HEK293T (cell line): ENCODE results near the gene ACOT7.
A peak's percentile ranks its signal among the peaks of the same experiment; 100 is the strongest.

ENCODE experiments used
- CTCF ChIA-PET: fragments of 350-600 bp; formaldehyde crosslinking; extraction: SDS; loops from one replicate; lab custom pipeline; 2021; ENCODE audit warnings: antibody characterized with exemption, inconsistent platforms; lab: Yijun Ruan, JAX
- POLR2A ChIA-PET: fragments of 350-600 bp; formaldehyde crosslinking; extraction: SDS; loops from one replicate; lab custom pipeline; 2020; ENCODE audit warnings: antibody characterized with exemption, inconsistent platforms; lab: Yijun Ruan, JAX
- DNase-seq: peaks from one replicate; pipeline ENCODE4 v3.0.0; 2012; ENCODE audit warnings: mixed read lengths; ENCODE audit errors: extremely low spot score
- ARNT ChIP-seq: fragments of 450-650 bp; IDR thresholded peaks from 2 replicates; pipeline ENCODE4 v1.6.1; 2017; ENCODE audit warnings: mild to moderate bottlenecking
- BHLHE40 ChIP-seq: fragments of 450-650 bp; IDR thresholded peaks from 2 replicates; pipeline ENCODE4 v1.6.1; 2016; ENCODE audit warnings: mild to moderate bottlenecking, moderate library complexity, borderline replicate concordance
- CTBP1 ChIP-seq: fragments of 450-650 bp; IDR thresholded peaks from 2 replicates; pipeline ENCODE4 v1.6.1; 2016; ENCODE audit warnings: borderline replicate concordance
- ELF4 ChIP-seq: fragments of 450-650 bp; IDR thresholded peaks from 2 replicates; pipeline ENCODE4 v1.6.1; 2017; ENCODE audit warnings: antibody characterized with exemption
- FOXA1 ChIP-seq: fragments of 450-650 bp; IDR thresholded peaks from 2 replicates; pipeline ENCODE4 v1.6.1; 2016; ENCODE audit warnings: mild to moderate bottlenecking
- FOXK2 ChIP-seq: fragments of 450-650 bp; IDR thresholded peaks from 2 replicates; pipeline ENCODE4 v1.6.1; 2016; ENCODE audit warnings: mild to moderate bottlenecking
- FOXM1 ChIP-seq: fragments of 450-650 bp; IDR thresholded peaks from 2 replicates; pipeline ENCODE4 v1.6.1; 2017; ENCODE audit warnings: mild to moderate bottlenecking, borderline replicate concordance
- HDGF ChIP-seq: fragments of 450-650 bp; IDR thresholded peaks from 2 replicates; pipeline ENCODE4 v1.6.1; 2017; ENCODE audit warnings: antibody characterized with exemption, borderline replicate concordance
- L3MBTL2 ChIP-seq: fragments of 450-650 bp; conservative IDR thresholded peaks from 2 replicates; pipeline ENCODE4 v1.6.1; 2016; ENCODE audit warnings: mild to moderate bottlenecking
- LEF1 ChIP-seq: fragments of 450-650 bp; IDR thresholded peaks from 2 replicates; pipeline ENCODE4 v1.6.1; 2017; ENCODE audit warnings: mild to moderate bottlenecking, borderline replicate concordance
- NFRKB ChIP-seq: fragments of 450-650 bp; IDR thresholded peaks from 2 replicates; pipeline ENCODE4 v1.6.1; 2016; ENCODE audit warnings: mild to moderate bottlenecking, moderate library complexity
- SP1 ChIP-seq: fragments of 450-650 bp; IDR thresholded peaks from 2 replicates; pipeline ENCODE4 v1.6.1; 2017
- SUZ12 ChIP-seq: fragments of 450-650 bp; IDR thresholded peaks from 2 replicates; pipeline ENCODE4 v1.6.1; 2016; ENCODE audit warnings: mild to moderate bottlenecking
- TARDBP ChIP-seq: fragments of 450-650 bp; IDR thresholded peaks from 2 replicates; pipeline ENCODE4 v1.6.1; 2016
- ZNF384 ChIP-seq: fragments of 450-650 bp; IDR thresholded peaks from 2 replicates; pipeline ENCODE4 v1.6.1; 2016
- TF ChIP-seq, protein P1 (sequence below): fragments of 450-650 bp; IDR thresholded peaks from 2 replicates; pipeline ENCODE4 v1.6.1; 2016

The ACOT7 gene

GRCh38 chr1:6414443-6414844 lies 20.9 kb upstream of the ACOT7 start:
- POLR2A ChIA-PET = interaction anchor here (1.4 kb wide), 1 partner anchor 21 kb away, joined by 5 read pairs; the partner anchor contains the start of gene ACOT7
- peak; percentile 43; the same call in 1 of the 2 replicates for TF ChIP-seq L3MBTL2
- no peak for TF ChIP-seq ZNF384
- DNase-seq = peak; percentile 65
- CTCF ChIA-PET = interaction anchor here (0.6 to 3.6 kb wide), 13 partner anchors 8 to 169 kb away, joined by 3 to 37 read pairs (median 4); no protein-coding TSS in a partner anchor

DNA sequence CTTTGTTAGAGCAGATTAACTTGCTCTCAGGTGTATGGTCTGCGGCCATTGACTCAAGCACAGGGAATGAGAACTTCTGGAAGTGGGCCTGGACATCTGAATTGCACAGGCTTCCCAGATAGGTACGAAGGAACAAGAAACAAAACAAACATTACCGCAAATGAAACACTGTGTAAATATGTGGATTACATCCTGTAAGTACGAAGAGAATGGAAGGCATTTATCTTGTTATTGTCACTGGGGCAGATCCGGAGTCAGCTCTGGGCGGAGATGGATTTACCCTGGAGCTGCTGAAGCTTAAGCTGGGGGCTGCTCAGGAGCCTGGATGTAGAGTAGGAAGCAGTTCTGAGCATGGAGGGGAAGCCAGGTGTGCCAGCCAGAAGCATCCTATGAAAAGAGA lies 19.3 kb upstream of the ACOT7 start:
- TF ChIP-seq SP1 (no peak), BHLHE40 (no peak), NFRKB (no peak), FOXK2 (no peak), ELF4 (no peak), TARDBP (no peak), CTBP1 (no peak), L3MBTL2 (no peak), HDGF (no peak), FOXA1 (no peak), SUZ12 (no peak), FOXM1 (no peak), LEF1 (no peak)
- TF ChIP-seq, protein P1, sequence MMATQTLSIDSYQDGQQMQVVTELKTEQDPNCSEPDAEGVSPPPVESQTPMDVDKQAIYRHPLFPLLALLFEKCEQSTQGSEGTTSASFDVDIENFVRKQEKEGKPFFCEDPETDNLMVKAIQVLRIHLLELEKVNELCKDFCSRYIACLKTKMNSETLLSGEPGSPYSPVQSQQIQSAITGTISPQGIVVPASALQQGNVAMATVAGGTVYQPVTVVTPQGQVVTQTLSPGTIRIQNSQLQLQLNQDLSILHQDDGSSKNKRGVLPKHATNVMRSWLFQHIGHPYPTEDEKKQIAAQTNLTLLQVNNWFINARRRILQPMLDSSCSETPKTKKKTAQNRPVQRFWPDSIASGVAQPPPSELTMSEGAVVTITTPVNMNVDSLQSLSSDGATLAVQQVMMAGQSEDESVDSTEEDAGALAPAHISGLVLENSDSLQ = no peak
- CTCF ChIA-PET = interaction anchor here (0.7 to 3.6 kb wide), 3 partner anchors 10 to 387 kb away, joined by 6 to 37 read pairs (median 7); no protein-coding TSS in a partner anchor
- POLR2A ChIA-PET = no interaction called here
- DNase-seq = no peak

GRCh38 chr1:6410248-6410893 lies 16.8 kb upstream of the ACOT7 start:
- CTCF ChIA-PET = interaction anchor here (1.2 kb wide), 1 partner anchor 163 kb away, joined by 3 read pairs; no protein-coding TSS in a partner anchor
- no peak for TF ChIP-seq ARNT
- TF ChIP-seq BHLHE40 = no peak
- DNase-seq = no peak
- POLR2A ChIA-PET = no interaction called here

- ChIA-PET CTCF (interaction anchor here (0.7 to 1.2 kb wide), 3 partner anchors 41 to 163 kb away, joined by 3 to 6 read pairs (median 3); no protein-coding TSS in a partner anchor), POLR2A (no interaction called here)
- TF ChIP-seq ZNF384 (0 out of 2 replicates have a peak, but pooled peaks have one; percentile 14), L3MBTL2 (no peak)
- DNase-seq = no peak
These were observed 16.2 kb upstream of the ACOT7 start for GRCh38 chr1:6409733-6410132.

GRCh38 chr1:6409053-6409452 lies 15.5 kb upstream of the ACOT7 start:
- ChIA-PET CTCF (interaction anchor here (0.9 to 1.2 kb wide), 2 partner anchors 61 to 162 kb away, joined by 3 read pairs; no protein-coding TSS in a partner anchor), POLR2A (no interaction called here)
- TF ChIP-seq SP1 (no peak), HDGF (no peak), BHLHE40 (no peak), ELF4 (no peak), ZNF384 (no peak), SUZ12 (no peak), L3MBTL2 (no peak), FOXA1 (no peak), TARDBP (no peak), ARNT (no peak), NFRKB (no peak), CTBP1 (no peak), LEF1 (no peak), FOXM1 (no peak)
- TF ChIP-seq, protein P1 = no peak
- no peak for DNase-seq

DNA sequence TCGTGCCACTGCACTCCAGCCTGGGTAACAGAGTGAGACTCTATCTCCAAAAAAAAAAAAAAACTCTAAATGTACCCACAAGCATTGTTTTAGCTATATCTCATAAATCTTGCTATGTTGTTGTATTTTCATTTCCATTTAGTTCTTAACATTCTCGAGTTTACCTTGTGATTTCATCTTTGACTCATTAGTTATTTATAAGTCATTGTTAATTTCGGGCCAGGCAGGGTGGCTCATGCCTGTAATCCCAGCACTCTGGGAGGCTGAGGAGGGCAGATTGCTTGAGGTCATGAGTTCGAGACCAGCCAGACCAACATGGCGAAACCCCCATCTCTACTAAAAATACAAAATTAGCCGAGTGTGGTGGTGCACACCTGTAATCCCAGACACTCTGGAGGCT lies 14.5 kb upstream of the ACOT7 start:
- TF ChIP-seq ARNT (no peak), HDGF (no peak)
- POLR2A ChIA-PET = no interaction called here
- no peak for DNase-seq
- CTCF ChIA-PET = interaction anchor here (0.7 to 1.3 kb wide), 4 partner anchors 12 to 162 kb away, joined by 3 to 6 read pairs (median 3); partner anchors contain the start of gene HES2

GRCh38 chr1:6401673-6402072 lies 8.1 kb upstream of the ACOT7 start:
- DNase-seq = no peak
- TF ChIP-seq ELF4 (no peak), TARDBP (no peak), FOXM1 (no peak), LEF1 (no peak), BHLHE40 (no peak)
- ChIA-PET CTCF (interaction anchor here (0.6 to 2.2 kb wide), 4 partner anchors 13 to 155 kb away, joined by 3 to 6 read pairs (median 4); no protein-coding TSS in a partner anchor), POLR2A (no interaction called here)
